Kidney (tissue), 14 donors: ENCODE data around the gene KCTD6. TPM values are rescaled to one million over a fixed set of nuclear protein-coding genes. Genes with fewer than 3 reads are reported as not detected.

Experiments used
- DNase-seq, 5 donors: peaks; one replicate each; pipeline ENCODE4 v3.0.0-alpha.2; 2013 to 2020
- FAIRE-seq: peaks from 2 replicates; lab custom pipeline; 2012; peaks lifted over from hg19 to GRCh38; lab: Jason Lieb, UNC
- H3K27ac ChIP-seq, 2 donors: one replicate each; pipeline ENCODE4 v1.7.0; 2013; ENCODE audit warnings: low read depth in 2 of 2, low read length in 2 of 2, inconsistent platforms in 1 of 2
- H3K27me3 ChIP-seq: one replicate; pipeline ENCODE4 v1.7.1; 2013; ENCODE audit warnings: low read length, inconsistent platforms; ENCODE audit not compliant: control insufficient read depth, insufficient read depth
- H3K36me3 ChIP-seq, 3 donors: one replicate each; pipeline versions ENCODE4 v1.7.0 to v1.7.1; 2013; ENCODE audit warnings: low read length in 3 of 3, control low read depth in 1 of 3, inconsistent platforms in 1 of 3; ENCODE audit not compliant: insufficient read depth in 3 of 3, control insufficient read depth in 2 of 3
- H3K4me1 ChIP-seq, 3 donors: one replicate each; pipeline versions ENCODE4 v1.7.0 to v1.7.1; 2013; ENCODE audit warnings: low read length in 3 of 3, inconsistent platforms in 1 of 3, low read depth in 1 of 3; ENCODE audit not compliant: control insufficient read depth in 2 of 3, insufficient read depth in 2 of 3
- H3K4me3 ChIP-seq, 3 donors: one replicate each; pipeline versions ENCODE4 v1.7.0 to v1.8.1; 2013; ENCODE audit warnings: low read length in 3 of 3, control low read depth in 1 of 3, inconsistent platforms in 1 of 3
- H3K9ac ChIP-seq, 3 donors: one replicate each; pipeline versions ENCODE4 v1.7.0 to v1.7.1; 2013; ENCODE audit warnings: low read length in 3 of 3, control low read depth in 1 of 3, inconsistent platforms in 1 of 3
- H3K9me3 ChIP-seq, 3 donors: one replicate each; pipeline versions ENCODE4 v1.7.0 to v1.7.1; 2013; ENCODE audit warnings: low read length in 3 of 3, control low read depth in 1 of 3, inconsistent platforms in 1 of 3; ENCODE audit not compliant: control insufficient read depth in 2 of 3, insufficient read depth in 1 of 3
- intact Hi-C: fragments of 100-400 bp; cut with DNase I; formaldehyde crosslinking; loops from one replicate; pipeline ENCODE4 v1.11.1; 2022
- polyA plus RNA-seq: library from polyadenylated mRNA; stranded (reverse); fragments of 350-450 nt; fragmentation: Illumina TruSeq; extraction: RNeasy Lipid Tissue Mini Kit (QIAGEN cat#74804); gene quantifications from one replicate; pipeline ENCODE4 v1.2.3, GENCODE V29; 2014; ENCODE audit warnings: low read depth, low replicate concordance; ENCODE audit not compliant: insufficient read depth
- total RNA-seq: library from RNA; stranded (reverse); fragmentation: NEBNext Ultra II Directional; extraction: Animal tissue kit (Norgen Biotek cat#: 25700); gene quantifications from one replicate; pipeline ENCODE4 v1.2.1, GENCODE V29; 2021
- TF ChIP-seq, protein P1 (sequence below): IDR thresholded peaks from 3 replicates; pipeline ENCODE4 v1.5.1; 2012; ENCODE audit warnings: mild to moderate bottlenecking, moderate library complexity, borderline replicate concordance; ENCODE audit not compliant: insufficient read depth; ENCODE audit errors: extremely low read depth
- donor health status: control.
- donor health status: control.
- donor health status: control.
- donor health status: control.
- donor health status: control.
- donor health status: DM: yes; HTN: yes; CAD: no.
- donor health status: Normal renal cell carcinoma (clear cell type).

The KCTD6 gene
- total and polyA plus RNA-seq, 2 donors from 2014 or later, result 19.0 to 24.5 TPM

DNA sequence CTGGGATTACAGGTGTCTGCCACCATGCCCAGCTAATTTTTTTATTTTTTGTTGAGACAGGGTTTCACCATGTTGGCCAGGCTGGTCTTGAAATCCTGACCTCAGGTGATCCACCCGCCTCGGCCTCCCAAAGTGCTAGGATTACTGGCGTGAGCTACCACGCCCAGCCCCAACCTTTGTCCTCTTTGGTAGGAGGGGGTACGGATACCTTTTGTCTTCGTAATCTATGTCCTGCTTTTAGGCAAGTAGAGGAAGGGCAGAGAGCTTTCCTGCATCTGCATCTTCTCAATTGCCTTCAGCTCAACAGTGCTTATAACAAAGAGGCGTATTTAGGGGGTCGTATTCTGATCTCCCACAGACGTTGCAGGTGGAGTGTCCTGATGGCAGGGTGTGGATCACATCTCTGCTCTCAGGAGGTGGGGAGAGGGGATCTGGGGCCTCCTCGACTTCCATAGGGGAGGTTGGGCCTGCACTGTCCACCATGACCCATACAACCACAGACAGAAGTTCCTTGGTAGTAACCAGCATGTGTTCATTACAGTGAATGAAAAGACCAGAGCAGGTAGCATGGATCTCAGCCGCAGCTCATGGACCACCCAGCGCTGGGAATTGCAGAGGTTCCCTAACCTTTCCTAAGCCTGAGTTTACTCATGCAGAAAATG is 21.4 kb upstream of the KCTD6 start:
- DNase-seq, result no peak
- peak overlapping the region; percentile 59 to 80 for H3K27ac ChIP-seq
- H3K9me3 ChIP-seq, result no peaks in the 10 kb centered on the region
- no peak overlapping the region for H3K9ac ChIP-seq
- intact Hi-C loops, result no loop called here
- TF ChIP-seq, protein P1, sequence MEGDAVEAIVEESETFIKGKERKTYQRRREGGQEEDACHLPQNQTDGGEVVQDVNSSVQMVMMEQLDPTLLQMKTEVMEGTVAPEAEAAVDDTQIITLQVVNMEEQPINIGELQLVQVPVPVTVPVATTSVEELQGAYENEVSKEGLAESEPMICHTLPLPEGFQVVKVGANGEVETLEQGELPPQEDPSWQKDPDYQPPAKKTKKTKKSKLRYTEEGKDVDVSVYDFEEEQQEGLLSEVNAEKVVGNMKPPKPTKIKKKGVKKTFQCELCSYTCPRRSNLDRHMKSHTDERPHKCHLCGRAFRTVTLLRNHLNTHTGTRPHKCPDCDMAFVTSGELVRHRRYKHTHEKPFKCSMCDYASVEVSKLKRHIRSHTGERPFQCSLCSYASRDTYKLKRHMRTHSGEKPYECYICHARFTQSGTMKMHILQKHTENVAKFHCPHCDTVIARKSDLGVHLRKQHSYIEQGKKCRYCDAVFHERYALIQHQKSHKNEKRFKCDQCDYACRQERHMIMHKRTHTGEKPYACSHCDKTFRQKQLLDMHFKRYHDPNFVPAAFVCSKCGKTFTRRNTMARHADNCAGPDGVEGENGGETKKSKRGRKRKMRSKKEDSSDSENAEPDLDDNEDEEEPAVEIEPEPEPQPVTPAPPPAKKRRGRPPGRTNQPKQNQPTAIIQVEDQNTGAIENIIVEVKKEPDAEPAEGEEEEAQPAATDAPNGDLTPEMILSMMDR, result no peak
- FAIRE-seq, result no peak
- H3K4me3 ChIP-seq, result no peak overlapping the region
- no peaks in the 10 kb centered on the region for H3K36me3 ChIP-seq
- H3K27me3 ChIP-seq, result no peaks in the 10 kb centered on the region
- peaks cover 0 to 17% (median 10%) of the 10 kb centered on the region in 3 donors for H3K4me1 ChIP-seq

DNA sequence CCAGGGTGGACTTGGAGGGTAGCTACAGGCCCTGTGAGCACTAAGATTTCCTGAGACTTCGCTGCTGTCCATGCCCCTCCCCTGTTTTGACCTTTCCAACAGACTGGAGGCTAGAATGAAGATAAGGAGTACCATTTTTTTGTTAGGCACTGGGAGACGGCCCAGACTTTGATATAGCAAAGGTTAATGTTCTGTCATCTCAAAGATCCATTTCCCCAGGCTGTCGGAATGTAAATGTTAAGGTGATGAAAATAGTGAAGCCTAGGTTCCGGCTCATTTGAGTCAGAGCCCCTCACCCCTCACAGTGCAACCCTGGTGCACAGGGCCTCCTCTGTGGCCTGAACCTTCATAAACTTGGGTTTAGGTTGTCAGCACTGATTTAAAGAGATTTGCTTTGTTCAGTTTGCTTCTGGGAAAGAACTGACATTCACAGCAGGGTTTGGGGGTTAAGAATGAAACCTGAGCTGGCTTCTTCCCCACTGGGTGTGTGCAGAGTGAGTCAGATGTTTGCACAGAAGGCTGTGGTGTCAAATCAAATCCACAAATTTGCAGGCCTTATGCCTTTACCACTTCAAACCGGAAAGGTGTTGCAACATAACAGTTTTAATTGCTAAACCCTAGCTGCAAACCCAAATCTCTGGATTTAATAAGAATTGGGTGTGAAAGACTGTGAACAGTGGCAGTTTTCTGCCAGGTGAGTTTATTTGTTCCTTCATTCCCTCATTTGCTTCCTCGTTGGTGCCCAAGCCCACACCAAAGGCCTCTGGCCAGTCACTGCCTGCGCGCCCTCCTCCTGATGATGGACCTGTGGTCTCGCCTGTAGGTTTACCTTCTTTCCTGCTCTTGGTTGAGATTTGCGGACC is 20.6 kb upstream of the KCTD6 start:
- Histone ChIP-seq H3K4me3 (no peak overlapping the region), H3K9ac (no peak overlapping the region), H3K27ac (peak overlapping the region; percentile 76 to 80), H3K4me1 (peaks cover 0 to 17% (median 10%) of the 10 kb centered on the region in 3 donors), H3K27me3 (no peaks in the 10 kb centered on the region), H3K9me3 (no peaks in the 10 kb centered on the region), H3K36me3 (no peaks in the 10 kb centered on the region)
- TF ChIP-seq, protein P1, result no peak
- intact Hi-C loops, result no loop called here
- FAIRE-seq (no peak), DNase-seq (peak in 4 of 5 donors; percentile 59 to 84 (median 75))

DNA sequence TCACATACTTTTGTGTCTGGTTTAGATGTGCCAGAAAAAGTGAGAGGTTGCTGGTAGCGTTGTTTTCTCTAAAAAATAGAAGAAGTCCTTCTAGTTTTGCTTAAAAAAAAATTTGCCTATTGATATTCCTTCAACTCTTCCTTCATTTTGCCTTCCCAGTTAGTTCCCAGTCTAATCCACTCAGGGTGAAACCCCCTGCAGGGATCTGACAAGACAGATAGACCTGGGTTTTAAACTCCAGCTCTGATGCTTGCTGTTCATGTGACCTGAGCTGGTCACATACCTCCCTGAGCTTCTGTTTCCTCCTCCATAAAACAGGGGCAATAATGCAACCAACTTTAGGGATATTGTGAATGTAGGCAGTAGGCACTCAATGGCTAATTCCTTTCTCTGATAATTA is 18.6 kb upstream of the KCTD6 start:
- TF ChIP-seq, protein P1, result no peak
- Histone ChIP-seq H3K36me3 (no peaks in the 10 kb centered on the region), H3K27ac (no peak overlapping the region), H3K4me1 (peaks cover 0 to 17% (median 10%) of the 10 kb centered on the region in 3 donors), H3K9ac (no peak overlapping the region), H3K27me3 (no peaks in the 10 kb centered on the region), H3K9me3 (no peaks in the 10 kb centered on the region), H3K4me3 (no peak overlapping the region)
- no peak for DNase-seq
- FAIRE-seq, result no peak
- intact Hi-C loops, result no loop called here
